Activated CD8-positive, alpha-beta memory T cell treated with anti-CD3 and anti-CD28 coated beads for 48 hours (primary cell): ENCODE results near the gene SIX2.

Source experiments
- DNase-seq, 3 experiments: peaks; one replicate each; pipeline ENCODE4 v3.0.0-alpha.2; 2020; ENCODE audit warnings: low read depth in 2 of 3, low spot score in 2 of 3

The SIX2 gene

GRCh38 chr2:44967727-44968432, 41.4 kb downstream of the SIX2 start:
- DNase-seq, result no peak

- DNase-seq, result no peak
Measured at GRCh38 chr2:44967056-44967455, 42.2 kb downstream of the SIX2 start.

GRCh38 chr2:44965684-44966083, 43.6 kb downstream of the SIX2 start:
- no peak for DNase-seq

GRCh38 chr2:44964752-44965236, 44.5 kb downstream of the SIX2 start:
- no peak for DNase-seq

GRCh38 chr2:44962176-44962695, 47.0 kb downstream of the SIX2 start:
- no peak for DNase-seq

GRCh38 chr2:44960871-44961270, 48.4 kb downstream of the SIX2 start:
- no peak for DNase-seq

- DNase-seq, result no peak
Measured at GRCh38 chr2:44959855-44960254, 49.4 kb downstream of the SIX2 start.

- DNase-seq, result no peak
Measured at GRCh38 chr2:44957656-44958327, 51.5 kb downstream of the SIX2 start.

- no peak for DNase-seq
Measured at GRCh38 chr2:44956843-44957242, 52.4 kb downstream of the SIX2 start.

GRCh38 chr2:44955593-44956392, 53.5 kb downstream of the SIX2 start:
- peak; percentile 64 to 86 (median 77) for DNase-seq
